ENCODE measurements around the gene SLAMF7. TPM values are rescaled to one million over a fixed set of nuclear protein-coding genes. Genes with fewer than 3 reads are reported as not detected.

SLAMF7 gene
- total RNA-seq, 2 donors from 2014 or later, result 0.71 to 2.7 TPM

DNA sequence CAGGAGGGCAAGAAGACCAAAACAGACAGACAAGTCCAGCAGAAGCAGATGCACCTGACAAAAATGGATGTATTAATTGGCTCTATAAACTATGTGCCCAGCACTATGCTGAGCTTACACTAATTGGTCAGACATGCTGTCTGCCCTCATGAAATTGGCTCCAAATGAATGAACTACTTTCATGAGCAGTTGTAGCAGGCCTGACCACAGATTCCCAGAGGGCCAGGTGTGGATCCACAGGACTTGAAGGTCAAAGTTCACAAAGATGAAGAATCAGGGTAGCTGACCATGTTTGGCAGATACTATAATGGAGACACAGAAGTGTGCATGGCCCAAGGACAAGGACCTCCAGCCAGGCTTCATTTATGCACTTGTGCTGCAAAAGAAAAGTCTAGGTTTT is 14.5 kb downstream of the SLAMF7 start:
- H3K27me3 ChIP-seq (replicated peaks; ENCODE audit: insufficient read depth), result no peaks in the 10 kb centered on the region
- no peak for ATAC-seq (ENCODE audit: insufficient number of reproducible peaks, low FRiP score, low read depth)
- no peak for TF ChIP-seq CTCF (IDR thresholded peaks at IDR 0.05)
- H3K4me3 ChIP-seq, result no peak overlapping the region
- H3K4me1 ChIP-seq (ENCODE audit: control insufficient read depth in 1 of 2, low read depth in 2 of 2), result no peaks in the 10 kb centered on the region
- no peaks in the 10 kb centered on the region for H3K9me3 ChIP-seq
- H3K27ac ChIP-seq, result no peak overlapping the region
- no peaks in the 10 kb centered on the region for H3K36me3 ChIP-seq
- DNase-seq (ENCODE audit: low spot score), result no peak

DNA sequence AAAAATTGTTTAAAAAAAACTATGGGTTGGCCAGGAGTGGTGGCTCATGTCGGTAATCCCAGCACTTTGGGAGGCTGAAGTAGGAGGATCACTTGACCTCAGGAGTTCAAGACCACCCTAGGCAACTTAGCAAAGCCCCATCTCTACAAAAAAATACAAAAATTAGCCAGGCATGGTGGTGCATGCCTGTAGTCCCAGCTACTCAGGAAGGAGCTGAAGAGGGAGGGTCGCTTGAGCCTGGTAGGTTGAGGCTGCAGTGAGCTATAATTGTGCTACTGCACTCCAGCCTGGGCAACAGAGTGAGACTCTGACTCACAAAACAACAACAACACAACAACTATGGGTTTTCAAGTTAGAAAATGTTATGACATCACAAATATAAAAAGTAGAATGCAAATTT is 16.4 kb downstream of the SLAMF7 start:
- Histone ChIP-seq H3K36me3 (no peaks in the 10 kb centered on the region), H3K27me3 (replicated peaks; ENCODE audit: insufficient read depth) (no peaks in the 10 kb centered on the region), H3K27ac (no peak overlapping the region), H3K9me3 (no peaks in the 10 kb centered on the region), H3K4me3 (no peak overlapping the region), H3K4me1 (ENCODE audit: control insufficient read depth in 1 of 2, low read depth in 2 of 2) (no peaks in the 10 kb centered on the region)
- DNase-seq (ENCODE audit: low spot score) (no peak), ATAC-seq (ENCODE audit: insufficient number of reproducible peaks, low FRiP score, low read depth) (no peak)
- no peak for TF ChIP-seq CTCF (IDR thresholded peaks at IDR 0.05)

- no peaks in the 10 kb centered on the region for H3K9me3 ChIP-seq
- H3K36me3 ChIP-seq, result no peaks in the 10 kb centered on the region
- no peak overlapping the region for H3K4me3 ChIP-seq
- ATAC-seq (ENCODE audit: insufficient number of reproducible peaks, low FRiP score, low read depth), result no peak
- no peak for TF ChIP-seq CTCF (IDR thresholded peaks at IDR 0.05)
- no peaks in the 10 kb centered on the region for H3K4me1 ChIP-seq (ENCODE audit: control insufficient read depth in 1 of 2, low read depth in 2 of 2)
- no peaks in the 10 kb centered on the region for H3K27me3 ChIP-seq (replicated peaks; ENCODE audit: insufficient read depth)
- no peak for DNase-seq (ENCODE audit: low spot score)
- no peak overlapping the region for H3K27ac ChIP-seq
These were observed 17.1 kb downstream of the SLAMF7 start for GRCh38 chr1:160755911-160756848.

DNA sequence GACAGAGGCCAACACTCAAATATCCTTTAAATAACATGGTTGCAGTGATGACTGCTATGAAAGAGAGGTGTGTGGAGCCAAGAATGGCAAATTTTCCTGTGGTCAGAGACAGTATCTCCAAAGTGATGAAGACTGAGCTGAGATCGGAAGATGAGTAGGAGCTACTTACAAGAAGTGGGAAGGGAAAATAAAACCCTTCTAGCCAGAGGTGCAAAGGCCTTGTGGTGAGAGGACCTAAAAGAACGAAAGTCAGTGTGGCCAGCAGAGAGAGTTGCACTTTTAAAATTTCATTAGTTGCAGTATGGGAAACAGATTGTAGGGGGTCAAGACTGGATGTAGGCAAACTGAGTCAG is 17.8 kb downstream of the SLAMF7 start:
- no peaks in the 10 kb centered on the region for H3K9me3 ChIP-seq
- no peaks in the 10 kb centered on the region for H3K36me3 ChIP-seq
- no peaks in the 10 kb centered on the region for H3K4me1 ChIP-seq (ENCODE audit: control insufficient read depth in 1 of 2, low read depth in 2 of 2)
- no peak overlapping the region for H3K27ac ChIP-seq
- no peaks in the 10 kb centered on the region for H3K27me3 ChIP-seq (replicated peaks; ENCODE audit: insufficient read depth)
- no peak for TF ChIP-seq CTCF (IDR thresholded peaks at IDR 0.05)
- ATAC-seq (ENCODE audit: insufficient number of reproducible peaks, low FRiP score, low read depth) (no peak), DNase-seq (ENCODE audit: low spot score) (no peak)
- no peak overlapping the region for H3K4me3 ChIP-seq

- TF ChIP-seq CTCF (IDR thresholded peaks at IDR 0.05), result no peak
- Histone ChIP-seq H3K27ac (no peak overlapping the region), H3K4me1 (ENCODE audit: control insufficient read depth in 1 of 2, low read depth in 2 of 2) (no peaks in the 10 kb centered on the region), H3K36me3 (no peaks in the 10 kb centered on the region), H3K4me3 (no peak overlapping the region), H3K27me3 (replicated peaks; ENCODE audit: insufficient read depth) (no peaks in the 10 kb centered on the region), H3K9me3 (no peaks in the 10 kb centered on the region)
- DNase-seq (ENCODE audit: low spot score), result no peak
- no peak for ATAC-seq (ENCODE audit: insufficient number of reproducible peaks, low FRiP score, low read depth)
These were observed 19.5 kb downstream of the SLAMF7 start for GRCh38 chr1:160758521-160758920.
